Esophagus squamous epithelium (tissue), 4 donors: ENCODE measurements around the gene CNTNAP2.

Experiments used
- POLR2A ChIP-seq, 4 donors: fragments of 450-650 bp; IDR thresholded peaks; one replicate each; pipeline ENCODE4 v1.6.1; 2017; ENCODE audit warnings: antibody characterized with exemption in 4 of 4, mild to moderate bottlenecking in 4 of 4, moderate library complexity in 3 of 4
- TF ChIP-seq, protein P1 (sequence below), 6 experiments: fragments of 450-650 bp in 4 of 6; fragments of 200-600 bp in 2 of 6; sonication (generic) in 2 of 6; IDR thresholded peaks; one replicate each; pipeline ENCODE4 v1.5.1; 2016 to 2019; ENCODE audit warnings: antibody characterized with exemption in 6 of 6, mild to moderate bottlenecking in 4 of 6, moderate library complexity in 4 of 6

DNA sequence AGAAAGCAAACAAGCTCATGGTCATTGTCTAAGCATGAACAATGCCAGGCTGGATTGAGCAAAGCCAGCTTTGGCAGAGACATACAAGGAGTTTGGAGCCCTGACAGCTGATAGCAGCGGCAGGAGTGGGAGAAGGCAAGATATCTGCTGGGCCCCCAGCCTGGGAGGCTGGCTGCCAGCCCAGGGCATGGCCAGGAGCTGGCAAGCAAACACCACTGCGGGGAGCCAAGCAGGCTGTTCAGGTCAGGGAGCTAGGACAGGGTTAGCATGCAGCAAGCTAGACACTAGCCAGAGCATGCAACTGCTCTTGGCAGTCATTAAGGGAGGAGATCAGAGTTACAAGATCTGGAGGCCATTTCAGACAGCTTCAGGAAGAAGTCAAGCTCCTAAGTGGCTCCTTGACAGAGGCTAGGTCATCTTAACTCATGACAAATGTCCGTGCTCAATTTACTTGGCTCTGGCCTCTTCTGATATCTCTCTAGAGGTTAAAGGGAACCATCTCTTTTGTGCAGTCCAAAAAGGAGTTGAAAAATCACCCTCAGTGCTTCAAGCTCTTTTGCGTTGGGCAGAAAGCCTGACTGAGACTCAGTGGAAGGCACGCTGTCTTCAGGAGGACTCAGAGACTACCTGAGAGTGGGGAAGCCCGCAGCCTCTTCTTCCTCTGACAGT is 2037.1 kb downstream of the CNTNAP2 start:
- TF ChIP-seq, protein P1, sequence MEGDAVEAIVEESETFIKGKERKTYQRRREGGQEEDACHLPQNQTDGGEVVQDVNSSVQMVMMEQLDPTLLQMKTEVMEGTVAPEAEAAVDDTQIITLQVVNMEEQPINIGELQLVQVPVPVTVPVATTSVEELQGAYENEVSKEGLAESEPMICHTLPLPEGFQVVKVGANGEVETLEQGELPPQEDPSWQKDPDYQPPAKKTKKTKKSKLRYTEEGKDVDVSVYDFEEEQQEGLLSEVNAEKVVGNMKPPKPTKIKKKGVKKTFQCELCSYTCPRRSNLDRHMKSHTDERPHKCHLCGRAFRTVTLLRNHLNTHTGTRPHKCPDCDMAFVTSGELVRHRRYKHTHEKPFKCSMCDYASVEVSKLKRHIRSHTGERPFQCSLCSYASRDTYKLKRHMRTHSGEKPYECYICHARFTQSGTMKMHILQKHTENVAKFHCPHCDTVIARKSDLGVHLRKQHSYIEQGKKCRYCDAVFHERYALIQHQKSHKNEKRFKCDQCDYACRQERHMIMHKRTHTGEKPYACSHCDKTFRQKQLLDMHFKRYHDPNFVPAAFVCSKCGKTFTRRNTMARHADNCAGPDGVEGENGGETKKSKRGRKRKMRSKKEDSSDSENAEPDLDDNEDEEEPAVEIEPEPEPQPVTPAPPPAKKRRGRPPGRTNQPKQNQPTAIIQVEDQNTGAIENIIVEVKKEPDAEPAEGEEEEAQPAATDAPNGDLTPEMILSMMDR (IDR thresholded peaks at IDR 0.05), result no peak
- no peak for TF ChIP-seq POLR2A (IDR thresholded peaks at IDR 0.05)
